Activated CD4-positive, alpha-beta T cell treated with anti-CD3 and anti-CD28 coated beads, Interleukin-2, amount 50 U/mL, for 4 hours (primary cell): ENCODE data around the gene QSOX2.

Experiments
- DNase-seq, 2 experiments: peaks; one replicate each; pipeline ENCODE4 v3.0.0-alpha.2; 2020

QSOX2 gene

GRCh38 chr9:136216541-136217244 is 28.9 kb downstream of the QSOX2 start:
- no peak for DNase-seq

GRCh38 chr9:136213733-136214132 is 31.9 kb downstream of the QSOX2 start:
- no peak for DNase-seq

- DNase-seq, result no peak
These were observed 33.2 kb downstream of the QSOX2 start for GRCh38 chr9:136212345-136212950.

DNA sequence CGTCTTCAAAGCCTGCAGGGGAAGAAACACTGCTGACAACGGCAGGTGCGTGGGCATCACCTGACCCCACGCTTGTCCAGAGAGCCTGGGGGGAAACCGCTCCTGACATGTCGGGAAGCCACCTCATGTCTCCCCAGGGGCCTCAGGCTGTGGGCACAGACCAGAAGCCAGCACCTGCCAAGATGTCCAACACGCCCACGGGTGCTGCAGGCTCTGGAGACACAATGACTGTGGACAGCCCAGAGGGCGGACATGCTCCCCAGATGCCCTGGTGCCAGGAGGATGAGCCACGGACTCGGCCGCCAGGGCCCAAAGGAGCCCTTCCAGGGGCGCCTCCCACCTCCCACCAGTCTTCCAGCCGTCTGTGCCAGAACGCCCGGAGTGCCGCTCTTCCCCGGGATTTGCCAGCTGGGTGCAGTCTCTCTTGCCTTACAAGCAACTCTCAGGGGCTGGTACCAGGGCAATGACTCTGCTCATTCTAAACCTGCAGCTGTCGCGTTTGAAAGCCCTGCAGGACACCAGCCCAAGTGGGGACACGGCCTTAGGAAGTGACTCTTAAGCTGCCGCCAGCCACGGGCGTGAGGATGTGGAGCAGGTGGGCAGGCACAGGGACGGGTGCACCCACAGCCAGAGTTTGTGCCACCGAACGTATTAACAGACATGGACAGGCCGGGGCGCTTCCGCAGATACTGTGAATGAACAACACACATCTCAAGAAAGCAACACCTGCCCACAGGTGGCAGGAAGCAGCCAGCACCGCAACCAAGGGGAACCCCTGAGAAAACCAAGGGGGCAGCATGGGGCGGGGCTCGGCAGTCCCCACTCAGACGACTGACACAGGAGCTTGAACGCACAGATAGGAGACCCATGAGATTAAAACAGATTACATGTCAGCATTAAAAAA is 33.9 kb downstream of the QSOX2 start:
- DNase-seq, result no peak

DNA sequence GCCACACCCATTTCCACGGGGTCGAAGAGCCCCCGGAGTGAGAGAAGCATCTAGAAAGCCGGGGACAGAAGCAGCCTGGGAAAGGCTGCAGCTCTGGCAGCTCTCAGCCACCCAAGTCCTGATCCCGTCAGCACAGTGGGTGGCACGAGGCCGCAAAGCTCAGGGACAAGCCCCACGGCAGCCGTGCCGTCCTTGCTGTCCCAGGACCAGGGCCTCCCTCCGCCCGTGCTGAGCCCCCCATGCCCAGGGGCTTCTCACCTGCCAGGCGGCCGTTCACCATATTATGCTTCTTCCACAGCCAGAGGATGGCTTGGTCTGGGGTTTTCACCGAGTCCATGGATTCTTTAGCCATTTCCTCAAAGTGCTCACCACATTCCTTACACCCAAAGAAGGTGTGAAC is 34.6 kb downstream of the QSOX2 start:
- no peak for DNase-seq

DNA sequence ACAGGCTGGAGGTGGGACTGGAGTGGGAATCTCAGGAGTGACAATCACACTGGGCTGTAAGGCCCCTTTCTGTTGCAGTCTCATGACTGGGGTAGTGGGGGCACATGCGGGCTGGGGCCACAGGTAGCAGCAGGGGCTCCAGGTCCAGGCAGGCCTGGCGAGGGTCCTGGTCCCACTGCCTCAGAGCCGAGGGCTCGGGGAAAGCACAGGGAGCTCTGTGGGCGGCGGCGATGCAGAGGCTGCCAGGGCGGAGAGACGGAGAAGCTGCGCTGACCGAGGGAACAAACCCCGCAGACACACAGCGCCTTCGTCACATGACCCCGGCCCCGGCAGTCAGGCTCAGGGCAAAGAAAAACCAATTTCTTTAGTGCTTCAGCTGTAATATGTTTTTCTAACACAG is 35.3 kb downstream of the QSOX2 start:
- no peak for DNase-seq

- no peak for DNase-seq
These were observed 35.8 kb downstream of the QSOX2 start for GRCh38 chr9:136209786-136210185.

- no peak for DNase-seq
These were observed 36.4 kb downstream of the QSOX2 start for GRCh38 chr9:136209232-136209631.

DNA sequence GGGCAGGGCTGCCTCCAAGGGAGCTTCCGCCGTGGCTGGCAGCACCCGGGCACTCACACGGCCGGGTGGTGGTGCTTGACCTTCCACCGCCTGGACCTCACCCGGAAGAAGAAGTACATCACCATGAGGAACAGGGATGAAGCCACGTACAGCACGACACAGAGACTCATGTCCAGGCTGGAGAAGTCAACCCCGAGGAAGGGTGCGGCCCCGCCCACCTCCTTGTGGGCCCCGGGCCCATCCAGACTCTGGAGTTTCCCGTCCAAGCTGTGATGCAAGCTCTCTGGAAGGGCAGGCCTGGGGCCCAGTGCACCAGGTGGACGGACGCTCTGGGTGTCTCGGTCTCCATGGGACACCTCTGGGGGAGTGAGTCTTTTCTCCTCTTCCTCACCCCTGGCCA is 36.9 kb downstream of the QSOX2 start:
- no peak for DNase-seq

DNA sequence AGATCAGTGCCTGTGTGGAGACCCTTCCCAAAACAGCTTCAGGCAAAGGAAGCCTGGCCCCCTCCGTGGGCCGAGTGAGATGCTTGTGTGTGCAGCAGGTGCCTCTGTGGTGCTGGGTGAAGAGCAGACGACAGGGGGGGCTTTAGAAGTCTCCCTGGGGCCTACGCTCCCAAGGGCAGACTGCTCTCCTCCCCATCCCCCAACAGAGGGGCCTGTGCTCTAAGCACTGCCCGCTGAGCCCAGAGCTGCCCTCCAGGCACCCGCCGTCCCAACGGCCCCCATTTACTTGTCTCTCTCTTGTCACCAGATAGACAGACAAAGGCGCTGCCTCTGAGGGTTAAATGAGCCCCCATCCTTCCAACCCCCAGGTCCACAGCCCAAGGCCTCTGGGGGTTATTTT is 38.0 kb downstream of the QSOX2 start:
- no peak for DNase-seq

DNA sequence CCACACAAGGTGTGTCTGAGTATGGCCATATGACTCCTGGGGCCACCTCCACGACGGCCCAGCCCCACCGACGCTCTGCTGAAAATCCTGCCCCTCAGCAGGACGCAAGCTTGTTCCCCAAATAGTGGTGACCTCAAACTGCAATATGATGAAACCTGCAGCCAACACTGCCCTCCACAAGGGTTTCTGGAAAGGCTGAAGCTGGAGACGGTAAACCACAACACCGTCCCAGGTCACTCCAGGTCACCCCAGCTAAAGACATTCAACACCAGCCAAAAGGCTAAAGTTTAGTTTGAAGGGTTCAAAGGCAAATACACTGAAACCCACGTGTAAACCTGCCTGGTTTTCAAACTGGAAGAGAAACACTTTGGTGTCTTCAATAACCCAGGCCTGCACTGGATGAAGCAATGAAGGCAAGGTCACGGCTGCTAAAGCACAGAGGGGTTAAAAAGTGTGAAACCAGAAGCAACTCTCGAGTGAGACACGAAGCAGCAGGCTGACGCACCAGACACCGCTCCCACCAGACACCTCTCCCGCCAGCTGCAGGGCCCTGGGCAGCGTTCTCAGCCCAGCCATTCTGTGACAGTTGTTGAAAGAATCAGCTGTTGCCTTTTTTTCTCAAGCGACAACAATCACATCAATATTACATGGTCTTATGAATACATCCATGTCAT is 38.9 kb downstream of the QSOX2 start:
- no peak for DNase-seq

- DNase-seq, result no peak
These were observed 40.0 kb downstream of the QSOX2 start for GRCh38 chr9:136205707-136205992.

DNA sequence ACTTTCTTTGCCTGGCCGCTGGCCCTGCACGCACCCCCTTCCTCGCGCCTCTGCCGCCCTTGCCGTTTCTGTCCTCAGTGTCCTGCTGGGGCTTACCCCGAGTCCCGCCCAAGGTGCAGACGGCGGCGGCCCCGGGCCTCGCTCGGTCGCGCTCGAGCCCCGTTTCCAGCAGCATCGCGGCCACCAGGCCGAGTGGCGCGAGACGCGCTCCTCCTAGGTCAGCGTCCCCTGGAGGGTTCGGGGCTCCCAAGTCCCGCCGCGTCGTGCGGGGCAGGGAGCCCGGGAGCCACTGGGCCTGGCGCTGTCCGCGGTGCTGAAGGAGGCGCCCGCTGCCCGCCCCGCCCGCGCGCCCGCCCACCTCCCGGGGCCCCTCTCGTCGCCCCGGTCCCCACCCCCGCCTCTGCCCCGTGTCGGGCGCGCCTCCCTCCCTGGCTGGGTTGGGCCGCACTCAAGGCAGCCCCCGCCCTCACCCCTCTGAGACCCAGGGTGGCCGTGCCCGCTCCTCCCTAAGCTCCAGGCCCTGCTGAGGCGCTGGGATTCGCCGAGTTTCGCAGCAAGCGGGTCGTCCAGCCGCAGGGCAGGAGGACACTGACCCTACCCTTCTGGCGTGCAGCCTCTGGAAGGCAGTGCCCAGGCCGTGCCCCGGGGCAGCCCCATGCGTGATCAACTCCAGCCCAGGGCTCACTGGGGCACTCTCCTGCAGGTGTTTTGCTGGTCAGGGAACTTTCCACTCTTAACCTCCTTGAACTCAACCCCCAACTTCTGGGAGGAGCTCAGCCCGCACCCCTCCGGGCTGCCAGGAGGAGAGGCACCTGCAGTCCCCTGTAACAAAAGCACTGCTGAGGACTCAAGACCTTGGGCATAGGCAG is 40.5 kb downstream of the QSOX2 start, which contains the start of gene LHX3:
TSS of gene LHX3 (minus strand) at position 291 of the 869 bp plus-strand sequence. CDS start at position 175, 116 bp downstream.
- DNase-seq, result no peak

DNA sequence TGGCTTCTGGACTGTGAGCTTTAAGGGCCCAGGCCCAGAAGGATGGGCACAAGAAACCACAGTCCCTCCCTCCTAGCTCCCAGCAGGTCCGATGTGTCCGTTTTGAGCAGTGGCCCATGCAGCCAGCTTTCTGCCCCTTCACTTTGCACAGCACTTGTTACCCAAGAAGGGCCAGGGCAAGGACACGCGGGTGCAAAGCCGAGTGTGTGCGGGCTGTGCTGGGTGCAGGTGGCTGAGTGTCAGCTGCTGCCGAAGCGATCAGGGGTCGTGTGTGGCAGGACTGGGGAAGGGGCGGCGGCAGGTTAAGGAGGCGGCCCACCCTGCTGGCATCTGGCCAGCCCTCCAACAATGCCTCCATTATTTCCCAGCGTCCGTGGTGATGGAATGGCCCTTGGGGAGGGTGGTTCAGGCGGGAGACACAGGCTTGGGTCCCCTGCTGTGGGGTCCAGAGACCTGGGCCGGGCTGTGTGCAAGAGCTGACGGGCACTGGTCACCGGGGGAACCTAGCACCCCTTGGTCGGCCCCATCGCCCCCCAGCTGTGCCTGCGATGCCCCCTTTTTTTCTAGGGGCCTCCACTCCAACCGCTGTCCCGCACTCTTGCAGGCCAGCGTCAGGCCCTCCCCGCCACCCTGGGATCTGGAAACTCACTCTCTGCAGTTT is 41.3 kb downstream of the QSOX2 start:
- DNase-seq, result no peak

- no peak for DNase-seq
These were observed 42.0 kb downstream of the QSOX2 start for GRCh38 chr9:136203408-136204144.

- no peak for DNase-seq
These were observed 42.9 kb downstream of the QSOX2 start for GRCh38 chr9:136202454-136203407.

GRCh38 chr9:136201609-136202453 is 43.8 kb downstream of the QSOX2 start:
- DNase-seq, result no peak

DNA sequence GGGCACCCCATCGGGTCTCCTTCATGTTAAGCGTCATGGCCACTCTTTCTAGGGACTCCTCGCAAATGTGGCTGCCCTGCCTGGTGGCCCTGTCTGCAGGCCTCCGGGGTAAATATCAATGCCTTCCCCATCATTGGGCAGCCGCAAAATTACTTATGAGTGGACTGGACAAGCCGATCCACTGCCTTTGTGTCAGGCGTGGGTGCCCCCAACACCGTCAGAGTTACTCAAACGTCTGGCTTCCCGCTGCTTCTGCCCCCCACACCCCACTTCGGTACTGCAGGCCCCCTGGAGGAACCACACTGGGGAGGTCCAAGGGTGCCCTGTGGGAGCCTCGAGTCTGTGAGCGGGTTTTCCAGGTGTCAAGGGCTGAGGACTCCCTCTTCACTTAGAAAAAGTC is 44.4 kb downstream of the QSOX2 start:
- DNase-seq, result no peak

DNA sequence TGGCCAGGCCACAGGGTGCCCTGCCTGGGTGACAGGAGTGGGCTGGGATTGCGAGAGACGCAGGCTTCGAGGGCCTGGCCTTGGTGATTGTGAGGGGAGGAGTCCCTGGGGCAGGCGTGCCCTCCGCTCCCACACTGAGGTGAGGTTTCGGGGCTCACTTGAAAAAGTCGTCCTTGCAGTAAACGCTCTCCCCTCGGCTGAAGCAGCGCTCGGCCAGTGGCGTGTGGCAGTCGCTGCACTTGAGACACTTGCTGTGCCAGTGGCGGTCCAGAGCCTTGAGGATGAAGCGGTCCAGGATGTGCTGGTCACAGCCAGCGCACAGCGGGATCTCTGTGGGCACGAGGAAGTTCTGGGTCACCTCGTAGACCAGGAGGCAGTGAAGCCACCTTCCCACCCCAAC is 45.2 kb downstream of the QSOX2 start:
- DNase-seq, result no peak
